ENCODE results near the gene FKBP1A.

DNA sequence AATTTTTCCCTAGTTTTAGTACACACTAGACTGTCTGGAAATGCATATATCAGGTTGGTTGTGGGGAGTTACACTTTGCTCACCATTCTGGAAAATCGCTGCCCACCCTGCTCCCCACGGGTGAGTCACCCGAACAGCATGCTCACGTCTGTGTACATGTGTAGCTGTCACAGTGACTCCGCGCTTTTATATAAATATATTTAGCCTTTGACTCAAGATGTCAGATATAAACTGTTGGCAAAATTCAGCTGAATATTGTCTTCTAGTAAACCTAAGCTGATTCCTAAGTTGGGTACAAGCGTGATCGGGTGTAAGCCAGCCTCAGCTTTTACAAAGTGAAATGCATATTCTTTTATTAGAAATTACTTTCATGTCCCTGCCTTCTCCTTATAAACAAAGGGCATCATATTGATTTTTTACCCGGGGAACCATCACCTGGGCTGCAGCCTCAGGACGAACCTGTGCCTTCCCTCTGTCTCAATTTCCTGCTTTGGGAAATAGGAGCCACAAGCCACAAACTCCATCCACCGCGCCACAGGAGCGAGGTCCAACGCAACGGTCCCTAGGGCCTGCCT, 68.2 kb downstream of the FKBP1A start:
- TF ChIP-seq, protein P1, sequence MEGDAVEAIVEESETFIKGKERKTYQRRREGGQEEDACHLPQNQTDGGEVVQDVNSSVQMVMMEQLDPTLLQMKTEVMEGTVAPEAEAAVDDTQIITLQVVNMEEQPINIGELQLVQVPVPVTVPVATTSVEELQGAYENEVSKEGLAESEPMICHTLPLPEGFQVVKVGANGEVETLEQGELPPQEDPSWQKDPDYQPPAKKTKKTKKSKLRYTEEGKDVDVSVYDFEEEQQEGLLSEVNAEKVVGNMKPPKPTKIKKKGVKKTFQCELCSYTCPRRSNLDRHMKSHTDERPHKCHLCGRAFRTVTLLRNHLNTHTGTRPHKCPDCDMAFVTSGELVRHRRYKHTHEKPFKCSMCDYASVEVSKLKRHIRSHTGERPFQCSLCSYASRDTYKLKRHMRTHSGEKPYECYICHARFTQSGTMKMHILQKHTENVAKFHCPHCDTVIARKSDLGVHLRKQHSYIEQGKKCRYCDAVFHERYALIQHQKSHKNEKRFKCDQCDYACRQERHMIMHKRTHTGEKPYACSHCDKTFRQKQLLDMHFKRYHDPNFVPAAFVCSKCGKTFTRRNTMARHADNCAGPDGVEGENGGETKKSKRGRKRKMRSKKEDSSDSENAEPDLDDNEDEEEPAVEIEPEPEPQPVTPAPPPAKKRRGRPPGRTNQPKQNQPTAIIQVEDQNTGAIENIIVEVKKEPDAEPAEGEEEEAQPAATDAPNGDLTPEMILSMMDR (IDR thresholded peaks at IDR 0.05) = no peak
- TF ChIP-seq POLR2A (IDR thresholded peaks at IDR 0.05) = no peak

Data from sigmoid colon (tissue), 3 donors.